IPS-18c (cell line): ENCODE results near the gene IGF2BP1.
"Not testable (repeated sequence)": the region's sequence is repeated elsewhere in the genome, so short reads cannot be mapped to it uniquely, and the experiment has no call there.

Source experiments
- H3K4me3 ChIP-seq: 2 replicates; pipeline ENCODE4 v1.7.0; 2013; ENCODE audit warnings: low read depth, mild to moderate bottlenecking, low read length, moderate library complexity; ENCODE audit not compliant: insufficient read depth
- H3K9me3 ChIP-seq: one replicate; pipeline ENCODE4 v1.6.1; 2013; ENCODE audit warnings: mild to moderate bottlenecking, low read length, moderate library complexity; ENCODE audit not compliant: control insufficient read depth, insufficient read depth

Gene IGF2BP1

DNA sequence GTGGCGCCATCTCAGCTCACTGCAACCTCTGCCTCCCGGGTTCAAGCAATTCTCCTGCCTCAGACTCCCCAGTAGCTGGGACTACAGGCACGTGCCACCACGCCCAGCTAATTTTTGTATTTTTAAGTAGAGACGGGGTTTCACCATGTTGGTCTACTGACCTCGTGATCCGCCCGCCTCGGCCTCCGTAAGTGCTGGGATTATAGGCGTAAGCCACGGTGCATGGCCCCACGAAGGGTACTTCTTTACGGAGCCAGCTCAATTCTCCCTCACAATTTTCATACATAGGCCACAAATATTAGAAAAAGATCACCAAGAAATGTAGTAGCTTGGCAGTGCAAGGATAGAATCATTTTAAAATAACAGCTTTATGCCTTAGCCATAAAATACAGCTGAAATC lies 106.2 kb downstream of the IGF2BP1 start:
- H3K9me3 ChIP-seq, H3K4me3 ChIP-seq: not testable (repeated sequence)

DNA sequence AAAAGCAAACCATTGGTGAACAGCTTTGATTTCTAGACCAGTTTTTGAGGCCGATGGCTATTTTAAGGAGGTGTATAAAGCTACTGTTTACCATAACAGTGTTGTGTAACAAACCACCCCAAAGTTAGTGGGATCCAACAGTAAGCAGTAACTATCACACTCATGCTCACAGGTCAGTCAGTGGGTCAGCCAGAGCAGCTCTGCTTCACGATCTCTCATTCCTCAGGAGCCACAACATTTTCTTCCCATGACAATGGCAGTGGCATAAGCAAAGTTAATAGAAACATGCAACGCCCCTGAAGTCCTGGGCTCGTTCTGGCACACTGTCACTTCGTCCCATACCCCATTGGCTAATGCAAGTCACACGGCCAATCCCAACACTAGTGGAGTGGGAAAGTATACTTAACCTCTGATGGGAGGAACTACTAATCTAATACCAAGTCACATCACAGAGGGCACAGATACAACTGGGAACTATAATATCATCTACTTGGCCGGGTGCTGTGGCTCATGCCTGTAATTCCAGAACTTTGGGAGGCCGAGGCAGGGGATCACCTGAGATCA lies 107.4 kb downstream of the IGF2BP1 start:
- H3K4me3 ChIP-seq, result no peak overlapping the region

More for the DNA sequence above, 107.4 kb downstream of the IGF2BP1 start:
- no peaks in the 10 kb centered on the region for H3K9me3 ChIP-seq
